ENCODE data around the gene NLGN4Y. TPM values are rescaled to one million over a fixed set of nuclear protein-coding genes. Genes with fewer than 3 reads are reported as not detected.

NLGN4Y gene
- total RNA-seq, 1 donor from 2014 or later = not detected

- no peak overlapping the region for H3K4me2 ChIP-seq
- H3K27me3 Mint-ChIP-seq (ENCODE audit: insufficient read depth, low read depth) = no peaks in the 10 kb centered on the region
- H3K27ac Mint-ChIP-seq = no peak overlapping the region
- no peaks in the 10 kb centered on the region for H3K9me3 Mint-ChIP-seq
- H4K20me1 ChIP-seq (ENCODE audit: low read depth) = no peaks in the 10 kb centered on the region
- H3K79me2 ChIP-seq (ENCODE audit: low read depth) = no peaks in the 10 kb centered on the region
- no peak overlapping the region for H3K4me3 Mint-ChIP-seq
- no peaks in the 10 kb centered on the region for H3K36me3 Mint-ChIP-seq
- no peak overlapping the region for H2AFZ ChIP-seq (replicated peaks)
- no peak overlapping the region for H3K27ac ChIP-seq
- DNase-seq (ENCODE audit: low spot score) = no peak
- H3K4me1 Mint-ChIP-seq = no peaks in the 10 kb centered on the region
- H3K4me1 ChIP-seq = no peaks in the 10 kb centered on the region
- H3K27me3 ChIP-seq = no peaks in the 10 kb centered on the region
- no peaks in the 10 kb centered on the region for H3F3A ChIP-seq (ENCODE audit: low read depth)
- no peak overlapping the region for H3K9ac ChIP-seq
- H3K4me3 ChIP-seq = no peak overlapping the region
- no peaks in the 10 kb centered on the region for H3K36me3 ChIP-seq
- H3K9me3 ChIP-seq (ENCODE audit: low read depth) = no peaks in the 10 kb centered on the region
- TF ChIP-seq CTCF (IDR thresholded peaks at IDR 0.05) (no peak), EZH2 (IDR thresholded peaks at IDR 0.05) (no peak), EZH2phosphoT487 (IDR thresholded peaks at IDR 0.05) (no peak)
These were observed 277.8 kb downstream of the NLGN4Y start for GRCh38 chrY:14802125-14802524.

DNA sequence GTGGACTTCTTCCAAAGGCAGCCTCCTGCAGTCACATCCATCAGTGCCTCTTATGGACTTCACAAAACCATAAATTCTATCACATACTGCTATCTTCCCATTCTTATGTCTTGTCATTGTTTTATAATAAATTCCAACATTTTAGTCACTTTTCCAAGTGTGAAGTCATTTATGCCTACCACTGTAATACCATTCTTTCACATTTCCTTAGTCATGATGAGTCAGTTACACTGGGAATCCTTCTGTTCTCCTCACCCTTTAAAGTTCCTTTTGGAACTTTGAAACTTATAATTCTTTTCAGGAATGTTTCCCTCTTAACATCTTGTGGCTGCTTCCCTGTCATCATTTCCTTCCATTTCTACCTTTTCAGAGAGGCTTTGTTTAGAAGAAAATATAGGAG lies 279.7 kb downstream of the NLGN4Y start:
- H3K9me3 Mint-ChIP-seq = no peaks in the 10 kb centered on the region
- Histone ChIP-seq H3K4me3 (no peak overlapping the region), H3F3A (ENCODE audit: low read depth) (no peaks in the 10 kb centered on the region), H3K79me2 (ENCODE audit: low read depth) (no peaks in the 10 kb centered on the region), H3K27ac (no peak overlapping the region), H4K20me1 (ENCODE audit: low read depth) (no peaks in the 10 kb centered on the region), H3K36me3 (no peaks in the 10 kb centered on the region), H3K9me3 (ENCODE audit: low read depth) (no peaks in the 10 kb centered on the region), H3K4me2 (no peak overlapping the region), H3K4me1 (no peaks in the 10 kb centered on the region), H2AFZ (replicated peaks) (no peak overlapping the region), H3K9ac (no peak overlapping the region), H3K27me3 (no peaks in the 10 kb centered on the region)
- no peaks in the 10 kb centered on the region for H3K27me3 Mint-ChIP-seq (ENCODE audit: insufficient read depth, low read depth)
- no peak overlapping the region for H3K27ac Mint-ChIP-seq
- H3K4me3 Mint-ChIP-seq = no peak overlapping the region
- no peaks in the 10 kb centered on the region for H3K36me3 Mint-ChIP-seq
- no peak for TF ChIP-seq CTCF (IDR thresholded peaks at IDR 0.05)
- TF ChIP-seq EZH2phosphoT487 (IDR thresholded peaks at IDR 0.05) = no peak
- no peak for TF ChIP-seq EZH2 (IDR thresholded peaks at IDR 0.05)
- DNase-seq (ENCODE audit: low spot score) = no peak
- H3K4me1 Mint-ChIP-seq = no peaks in the 10 kb centered on the region

GRCh38 chrY:14818452-14818851 lies 294.1 kb downstream of the NLGN4Y start:
- Histone ChIP-seq H3K9ac (no peak overlapping the region), H3K4me2 (no peak overlapping the region), H3K79me2 (ENCODE audit: low read depth) (no peaks in the 10 kb centered on the region), H3K9me3 (ENCODE audit: low read depth) (no peaks in the 10 kb centered on the region), H4K20me1 (ENCODE audit: low read depth) (no peaks in the 10 kb centered on the region), H2AFZ (replicated peaks) (no peak overlapping the region), H3K4me1 (no peaks in the 10 kb centered on the region), H3K27me3 (no peaks in the 10 kb centered on the region), H3K36me3 (no peaks in the 10 kb centered on the region), H3K4me3 (no peak overlapping the region), H3F3A (ENCODE audit: low read depth) (no peaks in the 10 kb centered on the region), H3K27ac (no peak overlapping the region)
- no peaks in the 10 kb centered on the region for H3K9me3 Mint-ChIP-seq
- no peaks in the 10 kb centered on the region for H3K36me3 Mint-ChIP-seq
- no peak overlapping the region for H3K27ac Mint-ChIP-seq
- H3K4me1 Mint-ChIP-seq = no peaks in the 10 kb centered on the region
- H3K4me3 Mint-ChIP-seq = no peak overlapping the region
- TF ChIP-seq CTCF (IDR thresholded peaks at IDR 0.05) (no peak), EZH2 (IDR thresholded peaks at IDR 0.05) (no peak), EZH2phosphoT487 (IDR thresholded peaks at IDR 0.05) (no peak)
- no peak for DNase-seq (ENCODE audit: low spot score)
- H3K27me3 Mint-ChIP-seq (ENCODE audit: insufficient read depth, low read depth) = no peaks in the 10 kb centered on the region

All from neural progenitor cell (in vitro differentiated cells).